SK-N-SH (cell line): ENCODE measurements around the gene ALOXE3.

ENCODE experiments used
- CTCF ChIP-seq: fragments of 200-600 bp; sonication (generic); IDR thresholded peaks from 2 replicates; pipeline ENCODE4 v1.6.1; 2017; ENCODE audit warnings: antibody characterized with exemption, mild to moderate bottlenecking, moderate library complexity
- MEF2A ChIP-seq: IDR thresholded peaks from 2 replicates; pipeline ENCODE4 v1.4.0; 2012; ENCODE audit warnings: low read depth, borderline replicate concordance
- RCOR1 ChIP-seq: fragments of 150-350 bp; IDR thresholded peaks from 2 replicates; pipeline ENCODE4 v1.6.1; 2017; ENCODE audit warnings: antibody characterized with exemption, low read length
- TCF12 ChIP-seq: IDR thresholded peaks from 2 replicates; pipeline ENCODE4 v1.4.0; 2012
- ZBTB33 ChIP-seq: IDR thresholded peaks from 2 replicates; pipeline ENCODE4 v1.4.0; 2012; ENCODE audit warnings: low read depth, borderline replicate concordance

GRCh38 chr17:8117367-8117979 is 841 bp downstream of the ALOXE3 start:
- TF ChIP-seq TCF12, result no peak
- no peak for TF ChIP-seq ZBTB33
- TF ChIP-seq CTCF, result no peak
- TF ChIP-seq MEF2A, result no peak
- TF ChIP-seq RCOR1, result no peak
